ENCODE measurements around the gene TFPI2. TPM values are rescaled to one million over a fixed set of nuclear protein-coding genes. Genes with fewer than 3 reads are reported as not detected.

The TFPI2 gene
- total RNA-seq, 3 donors from 2014 or later (not counting 1 experiment from before 2014, with no cell fraction given): not detected

DNA sequence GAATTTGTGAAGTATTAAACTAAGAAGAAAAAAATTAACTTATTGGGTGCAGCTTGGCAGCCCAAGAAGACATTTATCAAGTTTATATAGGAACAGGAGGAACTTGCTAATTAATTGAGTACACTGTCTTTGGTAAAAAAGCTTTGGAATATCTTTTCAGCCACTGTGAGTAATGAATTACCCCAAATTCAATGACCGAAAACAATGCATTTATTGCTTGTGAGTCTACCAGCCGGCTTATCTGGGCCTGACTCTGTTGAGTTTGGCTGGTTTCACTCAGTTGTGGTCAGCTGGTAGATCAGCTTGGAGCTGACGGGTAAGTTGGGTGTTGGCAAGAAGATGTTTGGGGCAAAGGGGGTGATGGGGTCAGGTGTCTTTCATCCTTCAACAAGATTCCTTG, 42.6 kb upstream of the TFPI2 start:
- Mint-ChIP-seq H3K4me3 (no peak overlapping the region), H3K4me1 (no peaks in the 10 kb centered on the region), H3K9me3 (peaks cover 0 to 2% of the 10 kb centered on the region in 2 donors), H3K36me3 (no peaks in the 10 kb centered on the region), H3K27ac (no peak overlapping the region), H3K27me3 (ENCODE audit: low read depth in 2 of 2) (peaks cover 19 to 39% of the 10 kb centered on the region in 2 donors)
- no peaks in the 10 kb centered on the region for H3K36me3 ChIP-seq (ENCODE audit: control insufficient read depth, insufficient read depth, low read length)
- intact Hi-C loops (cut with micrococcal nuclease): no loop called here
- no peaks in the 10 kb centered on the region for H3K4me1 ChIP-seq (ENCODE audit: control insufficient read depth, insufficient read depth, low read length)
- no peak overlapping the region for H3K4me3 ChIP-seq (ENCODE audit: low read length)
- H3K27me3 ChIP-seq (ENCODE audit: control insufficient read depth, insufficient read depth, low read length): peaks cover 3% of the 10 kb centered on the region
- TF ChIP-seq, protein P1, sequence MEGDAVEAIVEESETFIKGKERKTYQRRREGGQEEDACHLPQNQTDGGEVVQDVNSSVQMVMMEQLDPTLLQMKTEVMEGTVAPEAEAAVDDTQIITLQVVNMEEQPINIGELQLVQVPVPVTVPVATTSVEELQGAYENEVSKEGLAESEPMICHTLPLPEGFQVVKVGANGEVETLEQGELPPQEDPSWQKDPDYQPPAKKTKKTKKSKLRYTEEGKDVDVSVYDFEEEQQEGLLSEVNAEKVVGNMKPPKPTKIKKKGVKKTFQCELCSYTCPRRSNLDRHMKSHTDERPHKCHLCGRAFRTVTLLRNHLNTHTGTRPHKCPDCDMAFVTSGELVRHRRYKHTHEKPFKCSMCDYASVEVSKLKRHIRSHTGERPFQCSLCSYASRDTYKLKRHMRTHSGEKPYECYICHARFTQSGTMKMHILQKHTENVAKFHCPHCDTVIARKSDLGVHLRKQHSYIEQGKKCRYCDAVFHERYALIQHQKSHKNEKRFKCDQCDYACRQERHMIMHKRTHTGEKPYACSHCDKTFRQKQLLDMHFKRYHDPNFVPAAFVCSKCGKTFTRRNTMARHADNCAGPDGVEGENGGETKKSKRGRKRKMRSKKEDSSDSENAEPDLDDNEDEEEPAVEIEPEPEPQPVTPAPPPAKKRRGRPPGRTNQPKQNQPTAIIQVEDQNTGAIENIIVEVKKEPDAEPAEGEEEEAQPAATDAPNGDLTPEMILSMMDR (IDR thresholded peaks at IDR 0.05): no peak
- ATAC-seq (no peak), DNase-seq (no peak)
- 86% methylated on average over 3 of the region's 3 CpGs for WGBS (ENCODE audit: insufficient coverage)
- no peak overlapping the region for H3K27ac ChIP-seq (ENCODE audit: low read length)
- H3K9me3 ChIP-seq (ENCODE audit: control insufficient read depth, insufficient read depth, low read length): peaks cover 4% of the 10 kb centered on the region

DNA sequence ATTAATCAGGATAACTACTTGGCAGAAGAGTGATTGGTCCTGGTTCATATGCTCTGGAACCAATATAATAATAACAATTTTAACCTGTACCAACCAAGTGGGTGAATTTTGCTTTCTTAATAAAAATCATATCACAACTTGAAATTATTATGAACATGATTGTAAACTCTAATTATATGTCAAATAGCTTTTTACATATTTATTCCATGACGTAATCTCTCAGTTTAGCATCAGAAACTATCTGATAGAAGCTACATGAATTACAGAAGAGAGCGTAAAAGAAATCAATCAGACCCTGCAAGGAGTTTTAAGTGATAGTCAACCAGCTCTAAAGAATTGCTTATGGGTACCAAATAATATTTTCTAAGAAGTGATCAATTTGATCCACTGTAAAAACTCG, 41.1 kb upstream of the TFPI2 start:
- Mint-ChIP-seq H3K4me1 (no peaks in the 10 kb centered on the region), H3K27ac (no peak overlapping the region), H3K36me3 (no peaks in the 10 kb centered on the region), H3K4me3 (no peak overlapping the region), H3K9me3 (no peaks in the 10 kb centered on the region), H3K27me3 (ENCODE audit: low read depth in 2 of 2) (peaks cover 15 to 40% of the 10 kb centered on the region in 2 donors)
- peaks cover 3% of the 10 kb centered on the region for H3K27me3 ChIP-seq (ENCODE audit: control insufficient read depth, insufficient read depth, low read length)
- no peaks in the 10 kb centered on the region for H3K36me3 ChIP-seq (ENCODE audit: control insufficient read depth, insufficient read depth, low read length)
- H3K4me1 ChIP-seq (ENCODE audit: control insufficient read depth, insufficient read depth, low read length): no peaks in the 10 kb centered on the region
- no peak for DNase-seq
- no peak overlapping the region for H3K4me3 ChIP-seq (ENCODE audit: low read length)
- no peak overlapping the region for H3K27ac ChIP-seq (ENCODE audit: low read length)
- no peak for ATAC-seq
- peaks cover 4% of the 10 kb centered on the region for H3K9me3 ChIP-seq (ENCODE audit: control insufficient read depth, insufficient read depth, low read length)
- intact Hi-C loops (cut with micrococcal nuclease): no loop called here
- TF ChIP-seq, protein P1 (IDR thresholded peaks at IDR 0.05): no peak
- WGBS (ENCODE audit: insufficient coverage): 100% methylated on average over 1 of the region's 3 CpGs

DNA sequence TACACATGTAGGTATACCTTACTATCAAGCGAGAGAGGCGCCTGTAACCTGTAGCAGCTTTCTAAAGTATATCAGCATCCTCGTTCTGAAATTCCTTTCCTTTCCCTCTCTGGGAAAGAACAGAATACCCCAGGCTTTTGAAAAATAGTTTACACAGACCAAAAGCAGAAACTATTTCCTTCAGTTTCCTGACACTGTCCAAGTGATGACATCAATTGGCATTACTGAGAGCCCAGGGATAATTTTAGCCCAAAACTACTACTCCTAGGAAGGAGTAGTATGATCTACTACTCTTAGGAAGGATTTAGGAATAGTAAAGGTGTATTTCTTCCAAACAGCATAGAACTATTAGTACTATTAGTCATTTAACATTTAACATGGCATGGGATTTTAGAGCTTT, 37.0 kb upstream of the TFPI2 start:
- Histone ChIP-seq H3K36me3 (ENCODE audit: control insufficient read depth, insufficient read depth, low read length) (no peaks in the 10 kb centered on the region), H3K27me3 (ENCODE audit: control insufficient read depth, insufficient read depth, low read length) (peaks cover 4% of the 10 kb centered on the region), H3K9me3 (ENCODE audit: control insufficient read depth, insufficient read depth, low read length) (no peaks in the 10 kb centered on the region), H3K4me1 (ENCODE audit: control insufficient read depth, insufficient read depth, low read length) (no peaks in the 10 kb centered on the region), H3K4me3 (ENCODE audit: low read length) (no peak overlapping the region), H3K27ac (ENCODE audit: low read length) (no peak overlapping the region)
- Mint-ChIP-seq H3K27ac (no peak overlapping the region), H3K9me3 (no peaks in the 10 kb centered on the region), H3K4me3 (no peak overlapping the region), H3K36me3 (no peaks in the 10 kb centered on the region), H3K4me1 (no peaks in the 10 kb centered on the region), H3K27me3 (ENCODE audit: low read depth in 2 of 2) (peaks cover 26 to 63% of the 10 kb centered on the region in 2 donors)
- WGBS (ENCODE audit: insufficient coverage): 85% methylated on average over 3 of the region's 3 CpGs
- TF ChIP-seq, protein P1 (IDR thresholded peaks at IDR 0.05): no peak
- DNase-seq (no peak), ATAC-seq (no peak)
- intact Hi-C loops (cut with micrococcal nuclease): no loop called here

- no peaks in the 10 kb centered on the region for H3K36me3 Mint-ChIP-seq
- H3K9me3 Mint-ChIP-seq: no peaks in the 10 kb centered on the region
- DNase-seq (no peak), ATAC-seq (no peak)
- TF ChIP-seq, protein P1 (IDR thresholded peaks at IDR 0.05): no peak
- no peak overlapping the region for H3K4me3 ChIP-seq (ENCODE audit: low read length)
- peaks cover 11% of the 10 kb centered on the region for H3K27me3 ChIP-seq (ENCODE audit: control insufficient read depth, insufficient read depth, low read length)
- no peak overlapping the region for H3K27ac Mint-ChIP-seq
- no peaks in the 10 kb centered on the region for H3K9me3 ChIP-seq (ENCODE audit: control insufficient read depth, insufficient read depth, low read length)
- peaks cover 28 to 67% of the 10 kb centered on the region in 2 donors for H3K27me3 Mint-ChIP-seq (ENCODE audit: low read depth in 2 of 2)
- 74% methylated on average over 1 of the region's 1 CpG for WGBS (ENCODE audit: insufficient coverage)
- intact Hi-C loops (cut with micrococcal nuclease): no loop called here
- no peak overlapping the region for H3K27ac ChIP-seq (ENCODE audit: low read length)
- peaks cover 6% of the 10 kb centered on the region for H3K4me1 ChIP-seq (ENCODE audit: control insufficient read depth, insufficient read depth, low read length)
- peaks cover 0 to 4% of the 10 kb centered on the region in 2 donors for H3K4me1 Mint-ChIP-seq
- no peak overlapping the region for H3K4me3 Mint-ChIP-seq
- no peaks in the 10 kb centered on the region for H3K36me3 ChIP-seq (ENCODE audit: control insufficient read depth, insufficient read depth, low read length)
Observed at GRCh38 chr7:93926800-93927199, 36.2 kb upstream of the TFPI2 start.
